ENCODE data around the gene MAML1. TPM values are rescaled to one million over a fixed set of nuclear protein-coding genes. Genes with fewer than 3 reads are reported as not detected.

Gene MAML1
- total and polyA plus RNA-seq, 2 donors (not counting 1 experiment from before 2014, with no cell fraction given): 12.0 to 50.6 TPM

- no peaks in the 10 kb centered on the region for H3K9me3 Mint-ChIP-seq (ENCODE audit: insufficient read depth)
- Histone ChIP-seq H3K4me2 (replicated peaks; ENCODE audit: low read depth, low read length, poor library complexity, severe bottlenecking) (no peak overlapping the region), H3K9me3 (ENCODE audit: control extremely low read depth in 1 of 3, control insufficient read depth in 2 of 3, insufficient read depth in 1 of 3, low read length in 2 of 3) (no peaks in the 10 kb centered on the region), H3K9ac (ENCODE audit: low read length) (no peak overlapping the region), H3K27ac (ENCODE audit: low read length in 2 of 2) (no peak overlapping the region), H4K20me1 (ENCODE audit: control insufficient read depth, insufficient read depth, low read length, poor library complexity, severe bottlenecking) (peaks cover 5% of the 10 kb centered on the region), H2AFZ (ENCODE audit: insufficient read depth, low read depth, low read length, poor library complexity, severe bottlenecking) (no peak overlapping the region), H3K27me3 (replicated peaks in 1 of 4; ENCODE audit: control extremely low read depth in 1 of 4, control insufficient read depth in 3 of 4, insufficient read depth in 4 of 4, low read length in 3 of 4) (no peaks in the 10 kb centered on the region), H3K4me1 (ENCODE audit: control insufficient read depth in 2 of 2, insufficient read depth in 2 of 2, low read length in 2 of 2) (no peaks in the 10 kb centered on the region), H3K79me2 (ENCODE audit: control insufficient read depth, insufficient read depth, low read length) (peaks cover 8% of the 10 kb centered on the region), H3K4me3 (ENCODE audit: control extremely low read depth in 1 of 5, extremely low read depth in 1 of 5, insufficient read depth in 1 of 5, low read depth in 2 of 5, low read length in 4 of 5) (no peak overlapping the region), H3K36me3 (replicated peaks in 1 of 2; ENCODE audit: control extremely low read depth in 1 of 2, control insufficient read depth in 1 of 2, extremely low read depth in 1 of 2, insufficient read depth in 2 of 2, low read length in 1 of 2) (peaks cover 0 to 50% of the 10 kb centered on the region in 2 experiments)
- no peaks in the 10 kb centered on the region for H3K27me3 Mint-ChIP-seq
- no peaks in the 10 kb centered on the region for H3K4me1 Mint-ChIP-seq
- intact Hi-C loops (cut with micrococcal nuclease): no loop called here
- no peak overlapping the region for H3K27ac Mint-ChIP-seq
- no peak for TF ChIP-seq CTCF (IDR thresholded peaks at IDR 0.05)
- POLR2A ChIA-PET: no interaction called here
- ATAC-seq (ENCODE audit: low read depth): no peak
- no peak overlapping the region for H3K4me3 Mint-ChIP-seq
- CTCF ChIA-PET: interaction anchor here (1.4 kb wide), 1 partner anchor 24 kb away, joined by 3 read pairs; no protein-coding TSS in a partner anchor
- DNase-seq: no peak
- 96% methylated on average over 10 of the region's 10 CpGs for WGBS (ENCODE audit: insufficient coverage)
Observed at GRCh38 chr5:179777456-179777855, 44.8 kb downstream of the MAML1 start.

GRCh38 chr5:179777909-179778308, 45.3 kb downstream of the MAML1 start:
- H4K20me1 ChIP-seq (ENCODE audit: control insufficient read depth, insufficient read depth, low read length, poor library complexity, severe bottlenecking): peaks cover 5% of the 10 kb centered on the region
- peaks cover 0 to 48% of the 10 kb centered on the region in 2 experiments for H3K36me3 ChIP-seq (replicated peaks in 1 of 2; ENCODE audit: control extremely low read depth in 1 of 2, control insufficient read depth in 1 of 2, extremely low read depth in 1 of 2, insufficient read depth in 2 of 2, low read length in 1 of 2)
- H3K27ac ChIP-seq (ENCODE audit: low read length in 2 of 2): no peak overlapping the region
- peaks cover 8% of the 10 kb centered on the region for H3K79me2 ChIP-seq (ENCODE audit: control insufficient read depth, insufficient read depth, low read length)
- intact Hi-C loops (cut with micrococcal nuclease): no loop called here
- ATAC-seq (ENCODE audit: low read depth): no peak
- H3K9me3 ChIP-seq (ENCODE audit: control extremely low read depth in 1 of 3, control insufficient read depth in 2 of 3, insufficient read depth in 1 of 3, low read length in 2 of 3): no peaks in the 10 kb centered on the region
- no peak overlapping the region for H2AFZ ChIP-seq (ENCODE audit: insufficient read depth, low read depth, low read length, poor library complexity, severe bottlenecking)
- Mint-ChIP-seq H3K4me3 (no peak overlapping the region), H3K27me3 (no peaks in the 10 kb centered on the region), H3K9me3 (ENCODE audit: insufficient read depth) (no peaks in the 10 kb centered on the region), H3K4me1 (no peaks in the 10 kb centered on the region), H3K27ac (no peak overlapping the region)
- WGBS (ENCODE audit: insufficient coverage): 78% methylated on average over 9 of the region's 9 CpGs
- POLR2A ChIA-PET: no interaction called here
- no peak overlapping the region for H3K4me3 ChIP-seq (ENCODE audit: control extremely low read depth in 1 of 5, extremely low read depth in 1 of 5, insufficient read depth in 1 of 5, low read depth in 2 of 5, low read length in 4 of 5)
- H3K9ac ChIP-seq (ENCODE audit: low read length): no peak overlapping the region
- no peaks in the 10 kb centered on the region for H3K4me1 ChIP-seq (ENCODE audit: control insufficient read depth in 2 of 2, insufficient read depth in 2 of 2, low read length in 2 of 2)
- no peaks in the 10 kb centered on the region for H3K27me3 ChIP-seq (replicated peaks in 1 of 4; ENCODE audit: control extremely low read depth in 1 of 4, control insufficient read depth in 3 of 4, insufficient read depth in 4 of 4, low read length in 3 of 4)
- DNase-seq: no peak
- no peak overlapping the region for H3K4me2 ChIP-seq (replicated peaks; ENCODE audit: low read depth, low read length, poor library complexity, severe bottlenecking)
- CTCF ChIA-PET: interaction anchor here (1.4 kb wide), 1 partner anchor 24 kb away, joined by 3 read pairs; no protein-coding TSS in a partner anchor
- no peak for TF ChIP-seq EZH2 (IDR thresholded peaks at IDR 0.05; ENCODE audit: borderline replicate concordance, insufficient read depth, low read depth, low read length, poor library complexity, severe bottlenecking)
- TF ChIP-seq CTCF (IDR thresholded peaks at IDR 0.05): no peak

Data from B cell (primary cell).